Panc1 (cell line): ENCODE results near the gene TSPYL2.

ENCODE experiments used
- CTCF ChIP-seq: fragments of 450-650 bp; IDR thresholded peaks from 2 replicates; pipeline ENCODE4 v1.5.1; 2017; ENCODE audit warnings: mild to moderate bottlenecking
- POLR2AphosphoS5 ChIP-seq: IDR thresholded peaks from 2 replicates; pipeline ENCODE4 v1.6.1; 2012; ENCODE audit warnings: mild to moderate bottlenecking, low read depth, low read length, moderate library complexity

- TF ChIP-seq CTCF (no peak), POLR2AphosphoS5 (no peak)
Observed at GRCh38 chrX:53076671-53077070, 5.5 kb upstream of the TSPYL2 start.
